Right atrium auricular region (tissue), 2 donors: ENCODE measurements around the gene UNG. TPM values are rescaled to one million over a fixed set of nuclear protein-coding genes. Genes with fewer than 3 reads are reported as not detected.

Experiments
- DNase-seq: peaks from one replicate; pipeline ENCODE4 v3.0.0-alpha.2; 2019; ENCODE audit warnings: low spot score
- H3K27ac ChIP-seq, 2 donors: fragments of 200-600 bp; sonication (generic); 1 replicate in 1 of 2; 2 replicates in 1 of 2; pipeline ENCODE4 v1.5.1; 2016 to 2019
- H3K27me3 ChIP-seq, 2 donors: fragments of 200-600 bp; sonication (generic); one replicate each; pipeline versions ENCODE4 v1.5.1 to v1.6.0; 2017 to 2019
- H3K36me3 ChIP-seq: fragments of 200-600 bp; sonication (generic); one replicate; pipeline ENCODE4 v1.5.1; 2016
- H3K4me1 ChIP-seq, 2 donors: fragments of 200-600 bp; sonication (generic); one replicate each; pipeline versions ENCODE4 v1.5.1 to v1.6.0; 2017 to 2019
- H3K4me3 ChIP-seq, 2 donors: fragments of 200-600 bp; sonication (generic); 1 replicate in 1 of 2; 2 replicates in 1 of 2; pipeline ENCODE4 v1.5.1; 2017 to 2019; ENCODE audit warnings: mild to moderate bottlenecking in 1 of 2, moderate library complexity in 1 of 2
- H3K9me3 ChIP-seq, 2 donors: fragments of 200-600 bp; sonication (generic); one replicate each; pipeline ENCODE4 v1.5.1; 2019
- CTCF ChIP-seq, 2 donors: fragments of 200-600 bp; sonication (generic); IDR thresholded peaks; one replicate each; pipeline ENCODE4 v1.5.1; 2019; ENCODE audit warnings: antibody characterized with exemption in 2 of 2
- total RNA-seq, 2 donors: library from RNA; depleted of rRNA; stranded (reverse); fragments of >200 nt; gene quantifications; one replicate each; pipeline ENCODE4 v1.1.0, GENCODE V29; 2016

UNG gene
- total RNA-seq, 2 donors from 2014 or later, result 10.2 to 12.1 TPM

GRCh38 chr12:109116611-109116949, 19.2 kb downstream of the UNG start:
- peaks cover 0 to 92% of the 10 kb centered on the region in 2 donors for H3K4me1 ChIP-seq
- H3K4me3 ChIP-seq, result peak overlapping the region; percentile 32 to 43
- no peaks in the 10 kb centered on the region for H3K36me3 ChIP-seq
- H3K27me3 ChIP-seq, result no peaks in the 10 kb centered on the region
- peak overlapping the region; percentile 94 to 95 for H3K27ac ChIP-seq
- H3K9me3 ChIP-seq, result no peaks in the 10 kb centered on the region
- DNase-seq, result no peak
- TF ChIP-seq CTCF (IDR thresholded peaks at IDR 0.05), result no peak

DNA sequence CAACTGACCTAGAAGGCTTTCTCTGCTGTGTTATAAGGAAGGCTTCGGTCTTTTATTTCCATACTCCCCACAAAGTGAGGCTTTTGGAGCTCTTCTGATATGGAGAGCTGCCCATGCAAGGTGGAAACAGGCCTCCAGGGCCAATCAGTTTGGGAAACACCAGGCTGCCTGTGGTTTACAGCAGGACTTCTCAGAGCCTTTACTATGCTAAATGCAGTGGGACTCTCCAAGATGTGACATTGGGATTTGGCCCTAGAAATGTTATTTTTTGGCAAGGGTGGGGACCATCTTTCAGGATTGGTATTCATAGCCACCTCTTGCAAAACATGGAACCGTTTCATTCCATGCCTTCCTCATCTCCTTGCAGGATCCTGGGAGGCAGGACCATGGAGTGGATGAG, 22.7 kb downstream of the UNG start:
- no peak overlapping the region for H3K4me3 ChIP-seq
- H3K9me3 ChIP-seq, result no peaks in the 10 kb centered on the region
- H3K27ac ChIP-seq, result peak overlapping the region; percentile 94 to 95
- no peaks in the 10 kb centered on the region for H3K27me3 ChIP-seq
- peaks cover 0 to 73% of the 10 kb centered on the region in 2 donors for H3K4me1 ChIP-seq
- no peak for TF ChIP-seq CTCF (IDR thresholded peaks at IDR 0.05)
- H3K36me3 ChIP-seq, result no peaks in the 10 kb centered on the region
- no peak for DNase-seq

DNA sequence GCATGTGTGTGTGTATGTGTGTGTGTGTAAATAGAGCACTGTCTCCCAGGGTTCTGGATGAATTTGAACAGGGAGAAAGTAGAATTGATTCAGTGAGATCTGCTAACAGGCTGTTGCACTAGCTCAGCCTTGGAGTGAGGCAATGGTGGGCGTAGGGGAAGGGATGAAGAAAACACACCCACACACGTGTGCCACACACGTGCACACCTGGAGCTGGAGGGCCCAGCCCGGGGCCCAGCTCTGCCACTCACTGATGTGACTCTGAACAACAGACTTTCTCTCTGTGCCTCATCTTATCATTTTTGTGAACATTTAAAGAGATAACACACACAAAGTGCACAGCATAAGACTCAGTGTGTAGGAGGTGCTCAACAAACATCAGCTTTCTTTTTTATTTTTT, 23.2 kb downstream of the UNG start:
- H3K27ac ChIP-seq, result peak overlapping the region; percentile 24 to 94
- no peak overlapping the region for H3K4me3 ChIP-seq
- no peaks in the 10 kb centered on the region for H3K36me3 ChIP-seq
- DNase-seq, result no peak
- H3K27me3 ChIP-seq, result no peaks in the 10 kb centered on the region
- H3K4me1 ChIP-seq, result peaks cover 0 to 70% of the 10 kb centered on the region in 2 donors
- H3K9me3 ChIP-seq, result no peaks in the 10 kb centered on the region
- no peak for TF ChIP-seq CTCF (IDR thresholded peaks at IDR 0.05)

DNA sequence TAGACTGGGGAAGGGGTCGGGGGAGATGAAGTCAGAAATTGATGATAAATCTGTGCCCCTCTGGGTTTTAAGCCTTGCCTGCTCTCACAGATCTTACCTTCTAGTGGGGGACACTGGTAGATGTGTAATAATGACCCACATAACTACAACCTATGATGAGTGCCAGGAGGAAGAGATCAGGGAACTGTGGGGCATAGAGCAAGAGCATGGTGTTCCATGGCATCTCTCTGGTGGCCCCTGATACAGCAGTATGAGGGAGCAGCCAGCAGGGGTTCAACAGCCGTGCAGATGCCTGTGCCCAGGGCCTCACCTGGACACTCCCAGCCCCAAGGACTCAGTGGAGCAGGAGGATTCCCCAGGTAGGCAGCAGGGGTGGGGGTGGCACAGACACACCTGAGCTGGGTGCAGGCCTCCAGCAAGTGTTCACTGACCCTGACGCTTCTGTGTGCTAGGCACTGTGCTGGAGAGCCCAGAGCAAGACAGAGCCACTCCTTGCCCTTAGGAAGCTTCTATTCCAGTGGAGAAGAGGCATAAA, 24.0 kb downstream of the UNG start:
- H3K27me3 ChIP-seq, result no peaks in the 10 kb centered on the region
- H3K27ac ChIP-seq, result peak overlapping the region; percentile 21 to 24
- H3K9me3 ChIP-seq, result no peaks in the 10 kb centered on the region
- no peak overlapping the region for H3K4me3 ChIP-seq
- TF ChIP-seq CTCF (IDR thresholded peaks at IDR 0.05), result no peak
- H3K36me3 ChIP-seq, result no peaks in the 10 kb centered on the region
- H3K4me1 ChIP-seq, result peaks cover 0 to 66% of the 10 kb centered on the region in 2 donors
- DNase-seq, result no peak

GRCh38 chr12:109124878-109125648, 27.7 kb downstream of the UNG start:
- no peaks in the 10 kb centered on the region for H3K27me3 ChIP-seq
- peak overlapping the region; percentile 56 to 72 for H3K27ac ChIP-seq
- no peak for TF ChIP-seq CTCF (IDR thresholded peaks at IDR 0.05)
- H3K4me1 ChIP-seq, result peaks cover 0 to 46% of the 10 kb centered on the region in 2 donors
- H3K9me3 ChIP-seq, result no peaks in the 10 kb centered on the region
- H3K4me3 ChIP-seq, result no peak overlapping the region
- no peaks in the 10 kb centered on the region for H3K36me3 ChIP-seq
- DNase-seq, result no peak
